Measurements from ENCODE around the gene IPO7. TPM values are rescaled to one million over a fixed set of nuclear protein-coding genes. Genes with fewer than 3 reads are reported as not detected.

IPO7 gene
- total and polyA plus RNA-seq, 4 donors = 6.4 to 47.1 (median 32.2) TPM

DNA sequence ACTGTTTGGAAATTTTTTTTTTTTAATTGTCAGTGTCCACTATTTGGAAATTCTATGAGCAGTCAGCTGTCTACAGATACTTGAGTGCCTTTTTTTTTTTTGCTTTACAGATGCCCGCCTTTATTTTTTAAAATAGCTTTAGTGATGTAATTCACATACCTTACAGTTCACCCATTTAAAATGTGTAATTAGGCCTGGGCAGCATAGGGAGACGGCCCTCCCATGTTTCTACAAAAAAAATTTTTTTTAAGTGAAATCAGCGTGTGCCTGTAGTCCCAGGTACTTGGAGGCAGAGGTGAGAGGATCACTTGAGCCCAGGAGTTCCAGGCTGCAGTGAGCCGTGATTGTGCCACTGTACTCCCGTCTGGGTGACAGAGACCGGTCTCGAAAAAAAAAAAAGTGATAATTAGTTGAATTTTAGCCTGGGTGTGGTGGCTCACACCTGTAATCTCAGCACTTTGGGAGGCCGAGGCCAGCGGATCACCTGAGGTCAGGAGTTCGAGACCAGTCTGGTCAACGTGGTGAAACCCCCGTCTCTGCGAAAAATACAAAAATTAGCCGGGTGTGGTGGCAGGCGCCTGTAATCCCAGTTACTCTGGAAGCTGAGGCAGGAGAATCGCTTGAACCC is 77.8 kb downstream of the IPO7 start:
- H3K4me3 ChIP-seq (ENCODE audit: low read depth in 1 of 3, low read length in 3 of 3) = peak overlapping the region in 2 of 3 donors; percentile 59 to 92
- H3K4me1 ChIP-seq (ENCODE audit: control insufficient read depth in 4 of 4, insufficient read depth in 4 of 4, low read length in 3 of 4) = peaks cover 0 to 11% (median 4%) of the 10 kb centered on the region in 4 donors
- H3K9me3 ChIP-seq (ENCODE audit: control insufficient read depth in 4 of 4, low read length in 3 of 4) = no peaks in the 10 kb centered on the region
- WGBS = 86% methylated on average over 16 of the region's 16 CpGs
- no peak for DNase-seq (ENCODE audit: low spot score)
- no peaks in the 10 kb centered on the region for H3K36me3 ChIP-seq (ENCODE audit: control insufficient read depth in 4 of 4, insufficient read depth in 3 of 4, low read depth in 1 of 4, low read length in 3 of 4)
- TF ChIP-seq FOXA1 (IDR thresholded peaks at IDR 0.05) (no peak), HNF4G (IDR thresholded peaks at IDR 0.05) (no peak), EGR1 (IDR thresholded peaks at IDR 0.05; ENCODE audit: low read depth in 2 of 2) (no peak), RXRA (IDR thresholded peaks at IDR 0.05) (no peak)
- TF ChIP-seq, protein P1, sequence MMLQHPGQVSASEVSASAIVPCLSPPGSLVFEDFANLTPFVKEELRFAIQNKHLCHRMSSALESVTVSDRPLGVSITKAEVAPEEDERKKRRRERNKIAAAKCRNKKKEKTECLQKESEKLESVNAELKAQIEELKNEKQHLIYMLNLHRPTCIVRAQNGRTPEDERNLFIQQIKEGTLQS (IDR thresholded peaks at IDR 0.05) = no peak
- TF ChIP-seq, protein P2, sequence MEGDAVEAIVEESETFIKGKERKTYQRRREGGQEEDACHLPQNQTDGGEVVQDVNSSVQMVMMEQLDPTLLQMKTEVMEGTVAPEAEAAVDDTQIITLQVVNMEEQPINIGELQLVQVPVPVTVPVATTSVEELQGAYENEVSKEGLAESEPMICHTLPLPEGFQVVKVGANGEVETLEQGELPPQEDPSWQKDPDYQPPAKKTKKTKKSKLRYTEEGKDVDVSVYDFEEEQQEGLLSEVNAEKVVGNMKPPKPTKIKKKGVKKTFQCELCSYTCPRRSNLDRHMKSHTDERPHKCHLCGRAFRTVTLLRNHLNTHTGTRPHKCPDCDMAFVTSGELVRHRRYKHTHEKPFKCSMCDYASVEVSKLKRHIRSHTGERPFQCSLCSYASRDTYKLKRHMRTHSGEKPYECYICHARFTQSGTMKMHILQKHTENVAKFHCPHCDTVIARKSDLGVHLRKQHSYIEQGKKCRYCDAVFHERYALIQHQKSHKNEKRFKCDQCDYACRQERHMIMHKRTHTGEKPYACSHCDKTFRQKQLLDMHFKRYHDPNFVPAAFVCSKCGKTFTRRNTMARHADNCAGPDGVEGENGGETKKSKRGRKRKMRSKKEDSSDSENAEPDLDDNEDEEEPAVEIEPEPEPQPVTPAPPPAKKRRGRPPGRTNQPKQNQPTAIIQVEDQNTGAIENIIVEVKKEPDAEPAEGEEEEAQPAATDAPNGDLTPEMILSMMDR (IDR thresholded peaks at IDR 0.05; ENCODE audit: low read depth, low read length, missing input control) = no peak
- peak overlapping the region; percentile 92 to 95 for H3K27ac ChIP-seq (ENCODE audit: low read depth in 1 of 2, low read length in 2 of 2)
- H3K27me3 ChIP-seq (ENCODE audit: control insufficient read depth in 4 of 4, insufficient read depth in 4 of 4, low read length in 3 of 4) = no peaks in the 10 kb centered on the region
- peak overlapping the region; percentile 94 to 98 for H3K9ac ChIP-seq (ENCODE audit: low read depth in 1 of 2, low read length in 2 of 2)

DNA sequence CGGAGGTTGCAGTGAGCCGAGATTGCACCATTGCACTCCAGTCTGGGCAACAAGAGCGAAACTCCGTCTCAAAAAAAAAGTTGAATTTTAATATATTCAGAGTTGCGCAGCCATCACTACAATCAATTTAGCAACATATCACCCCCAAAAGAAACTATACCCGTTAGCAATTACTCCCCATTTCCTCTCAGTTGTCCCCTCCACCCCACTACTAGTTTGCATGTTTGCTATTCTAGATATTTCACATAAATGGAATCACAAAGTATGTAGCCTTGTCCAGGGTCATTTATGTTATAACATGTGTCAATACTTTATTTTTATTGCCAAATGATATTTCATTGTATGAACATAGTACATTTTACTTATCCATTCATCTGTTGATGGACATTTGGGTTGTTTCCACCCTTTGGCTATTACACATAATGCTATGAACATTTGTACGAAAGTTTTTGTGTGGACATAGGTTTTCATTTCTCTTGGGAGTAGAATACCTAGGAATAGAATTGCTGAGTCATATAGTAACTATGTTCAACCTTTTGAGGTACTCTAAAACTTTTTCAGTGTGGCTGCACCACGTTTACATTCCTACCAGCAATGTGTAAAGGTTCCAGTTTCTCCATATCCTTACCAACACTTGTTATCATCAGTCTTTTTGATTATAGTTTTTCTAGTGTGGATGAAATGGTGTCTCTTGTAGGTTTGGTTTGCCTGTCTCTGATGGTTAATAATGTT is 78.5 kb downstream of the IPO7 start:
- no peaks in the 10 kb centered on the region for H3K9me3 ChIP-seq (ENCODE audit: control insufficient read depth in 4 of 4, low read length in 3 of 4)
- H3K36me3 ChIP-seq (ENCODE audit: control insufficient read depth in 4 of 4, insufficient read depth in 3 of 4, low read depth in 1 of 4, low read length in 3 of 4) = no peaks in the 10 kb centered on the region
- no peaks in the 10 kb centered on the region for H3K27me3 ChIP-seq (ENCODE audit: control insufficient read depth in 4 of 4, insufficient read depth in 4 of 4, low read length in 3 of 4)
- WGBS = 95% methylated on average over 8 of the region's 8 CpGs
- H3K4me1 ChIP-seq (ENCODE audit: control insufficient read depth in 4 of 4, insufficient read depth in 4 of 4, low read length in 3 of 4) = peaks cover 0 to 11% (median 4%) of the 10 kb centered on the region in 4 donors
- no peak for TF ChIP-seq HNF4A (conservative IDR thresholded peaks at IDR 0.05)
- TF ChIP-seq, protein P3, sequence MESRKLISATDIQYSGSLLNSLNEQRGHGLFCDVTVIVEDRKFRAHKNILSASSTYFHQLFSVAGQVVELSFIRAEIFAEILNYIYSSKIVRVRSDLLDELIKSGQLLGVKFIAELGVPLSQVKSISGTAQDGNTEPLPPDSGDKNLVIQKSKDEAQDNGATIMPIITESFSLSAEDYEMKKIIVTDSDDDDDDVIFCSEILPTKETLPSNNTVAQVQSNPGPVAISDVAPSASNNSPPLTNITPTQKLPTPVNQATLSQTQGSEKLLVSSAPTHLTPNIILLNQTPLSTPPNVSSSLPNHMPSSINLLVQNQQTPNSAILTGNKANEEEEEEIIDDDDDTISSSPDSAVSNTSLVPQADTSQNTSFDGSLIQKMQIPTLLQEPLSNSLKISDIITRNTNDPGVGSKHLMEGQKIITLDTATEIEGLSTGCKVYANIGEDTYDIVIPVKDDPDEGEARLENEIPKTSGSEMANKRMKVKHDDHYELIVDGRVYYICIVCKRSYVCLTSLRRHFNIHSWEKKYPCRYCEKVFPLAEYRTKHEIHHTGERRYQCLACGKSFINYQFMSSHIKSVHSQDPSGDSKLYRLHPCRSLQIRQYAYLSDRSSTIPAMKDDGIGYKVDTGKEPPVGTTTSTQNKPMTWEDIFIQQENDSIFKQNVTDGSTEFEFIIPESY (IDR thresholded peaks at IDR 0.05) = no peak
- TF ChIP-seq FOXA1 (IDR thresholded peaks at IDR 0.05) = no peak
- no peak for TF ChIP-seq TAF1 (conservative IDR thresholded peaks at IDR 0.05)
- no peak for TF ChIP-seq GABPA (IDR thresholded peaks at IDR 0.05 in 1 of 2, conservative IDR thresholded peaks at IDR 0.05 in 1 of 2)
- TF ChIP-seq, protein P4, sequence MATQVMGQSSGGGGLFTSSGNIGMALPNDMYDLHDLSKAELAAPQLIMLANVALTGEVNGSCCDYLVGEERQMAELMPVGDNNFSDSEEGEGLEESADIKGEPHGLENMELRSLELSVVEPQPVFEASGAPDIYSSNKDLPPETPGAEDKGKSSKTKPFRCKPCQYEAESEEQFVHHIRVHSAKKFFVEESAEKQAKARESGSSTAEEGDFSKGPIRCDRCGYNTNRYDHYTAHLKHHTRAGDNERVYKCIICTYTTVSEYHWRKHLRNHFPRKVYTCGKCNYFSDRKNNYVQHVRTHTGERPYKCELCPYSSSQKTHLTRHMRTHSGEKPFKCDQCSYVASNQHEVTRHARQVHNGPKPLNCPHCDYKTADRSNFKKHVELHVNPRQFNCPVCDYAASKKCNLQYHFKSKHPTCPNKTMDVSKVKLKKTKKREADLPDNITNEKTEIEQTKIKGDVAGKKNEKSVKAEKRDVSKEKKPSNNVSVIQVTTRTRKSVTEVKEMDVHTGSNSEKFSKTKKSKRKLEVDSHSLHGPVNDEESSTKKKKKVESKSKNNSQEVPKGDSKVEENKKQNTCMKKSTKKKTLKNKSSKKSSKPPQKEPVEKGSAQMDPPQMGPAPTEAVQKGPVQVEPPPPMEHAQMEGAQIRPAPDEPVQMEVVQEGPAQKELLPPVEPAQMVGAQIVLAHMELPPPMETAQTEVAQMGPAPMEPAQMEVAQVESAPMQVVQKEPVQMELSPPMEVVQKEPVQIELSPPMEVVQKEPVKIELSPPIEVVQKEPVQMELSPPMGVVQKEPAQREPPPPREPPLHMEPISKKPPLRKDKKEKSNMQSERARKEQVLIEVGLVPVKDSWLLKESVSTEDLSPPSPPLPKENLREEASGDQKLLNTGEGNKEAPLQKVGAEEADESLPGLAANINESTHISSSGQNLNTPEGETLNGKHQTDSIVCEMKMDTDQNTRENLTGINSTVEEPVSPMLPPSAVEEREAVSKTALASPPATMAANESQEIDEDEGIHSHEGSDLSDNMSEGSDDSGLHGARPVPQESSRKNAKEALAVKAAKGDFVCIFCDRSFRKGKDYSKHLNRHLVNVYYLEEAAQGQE (IDR thresholded peaks at IDR 0.05) = no peak
- TF ChIP-seq NR2F2 (IDR thresholded peaks at IDR 0.05) = no peak
- no peak for TF ChIP-seq JUND (IDR thresholded peaks at IDR 0.05)
- no peak for TF ChIP-seq YY1 (IDR thresholded peaks at IDR 0.05)
- TF ChIP-seq RAD21 (IDR thresholded peaks at IDR 0.05) = no peak
- TF ChIP-seq, protein P2 (IDR thresholded peaks at IDR 0.05; ENCODE audit: low read depth, low read length, missing input control) = no peak
- no peak for TF ChIP-seq EGR1 (IDR thresholded peaks at IDR 0.05; ENCODE audit: low read depth in 2 of 2)
- no peak for TF ChIP-seq RXRA (IDR thresholded peaks at IDR 0.05)
- TF ChIP-seq SP1 (IDR thresholded peaks at IDR 0.05) = no peak
- no peak overlapping the region for H3K27ac ChIP-seq (ENCODE audit: low read depth in 1 of 2, low read length in 2 of 2)
- no peak overlapping the region for H3K9ac ChIP-seq (ENCODE audit: low read depth in 1 of 2, low read length in 2 of 2)
- no peak for DNase-seq (ENCODE audit: low spot score)
- no peak overlapping the region for H3K4me3 ChIP-seq (ENCODE audit: low read depth in 1 of 3, low read length in 3 of 3)
